Progenitor cell of endocrine pancreas (in vitro differentiated cells): ENCODE data around the gene ANKLE2. TPM values are rescaled to one million over a fixed set of nuclear protein-coding genes. Genes with fewer than 3 reads are reported as not detected.

Experiments
- DNase-seq: peaks from one replicate; pipeline ENCODE4 v3.0.0; 2021; ENCODE audit warnings: low spot score; ENCODE audit not compliant: unreplicated experiment
- H3K27ac Mint-ChIP-seq: 2 replicates; pipeline ENCODE4 v1.8.0; 2021; ENCODE audit warnings: mild to moderate bottlenecking, moderate library complexity, mixed read lengths
- H3K27me3 Mint-ChIP-seq: 2 replicates; pipeline ENCODE4 v1.8.0; 2021; ENCODE audit warnings: mixed read lengths
- H3K36me3 Mint-ChIP-seq: 2 replicates; pipeline ENCODE4 v1.8.0; 2022; ENCODE audit warnings: mixed read lengths; ENCODE audit not compliant: insufficient read depth
- H3K4me1 Mint-ChIP-seq: 2 replicates; pipeline ENCODE4 v1.8.0; 2021; ENCODE audit warnings: low read depth, mixed read lengths
- H3K4me3 Mint-ChIP-seq: 2 replicates; pipeline ENCODE4 v1.8.0; 2021; ENCODE audit warnings: low read depth, mild to moderate bottlenecking, moderate library complexity, mixed read lengths
- H3K9me3 Mint-ChIP-seq: 2 replicates; pipeline ENCODE4 v1.8.0; 2021; ENCODE audit warnings: low read depth, mixed read lengths
- CTCF ChIP-seq: fragments of 200-600 bp; sonication (generic); IDR thresholded peaks from one replicate; pipeline ENCODE4 v1.5.0; 2021; ENCODE audit warnings: antibody characterized with exemption, mild to moderate bottlenecking; ENCODE audit not compliant: unreplicated experiment
- total RNA-seq: library from RNA; stranded (reverse); gene quantifications from 2 replicates; pipeline ENCODE4 v1.2.1, GENCODE V29; 2021

ANKLE2 gene
- total RNA-seq, 1 donor from 2014 or later = 81.1 TPM

GRCh38 chr12:132723764-132724140 is 37.9 kb downstream of the ANKLE2 start:
- Mint-ChIP-seq H3K4me1 (no peaks in the 10 kb centered on the region), H3K36me3 (peaks cover 32% of the 10 kb centered on the region), H3K27me3 (no peaks in the 10 kb centered on the region), H3K27ac (peak overlapping the region; percentile 2), H3K4me3 (no peak overlapping the region), H3K9me3 (no peaks in the 10 kb centered on the region)
- DNase-seq = no peak
- no peak for TF ChIP-seq CTCF

DNA sequence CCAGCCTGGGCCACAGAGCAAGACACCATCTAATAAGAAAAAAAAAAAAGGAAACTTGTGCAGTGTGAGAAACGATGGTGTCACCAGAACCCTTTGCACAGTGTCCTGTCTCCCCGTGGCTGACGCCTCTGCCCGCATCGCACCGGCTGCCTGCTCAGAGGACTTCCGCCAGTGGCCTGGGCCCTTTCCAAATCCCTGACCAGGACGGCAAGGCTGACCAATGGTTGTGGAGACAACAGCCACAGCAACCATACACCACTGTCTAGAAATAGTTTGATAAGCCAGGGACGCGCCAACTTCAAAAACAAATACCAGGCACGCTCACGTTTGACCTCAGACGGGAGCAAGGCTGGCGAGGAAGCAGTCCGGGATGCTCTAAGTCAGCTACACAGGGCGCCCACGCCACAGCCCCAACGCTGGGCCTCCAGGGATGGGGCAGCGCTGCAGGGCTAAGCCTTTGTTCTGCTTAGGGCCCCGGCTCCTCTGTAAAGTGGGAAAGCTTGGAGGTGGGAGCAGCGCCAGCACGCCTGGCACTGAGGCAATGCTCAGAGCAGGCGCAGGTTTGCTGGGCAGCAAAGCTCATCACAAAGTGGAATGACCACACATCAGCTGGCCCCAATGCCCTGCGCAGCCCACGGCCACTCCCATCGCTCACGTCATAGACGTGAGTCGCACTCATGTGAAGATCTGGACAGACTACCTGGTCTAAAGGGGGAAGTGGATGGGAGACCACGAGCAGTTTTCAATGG is 38.4 kb downstream of the ANKLE2 start:
- Mint-ChIP-seq H3K27me3 (no peaks in the 10 kb centered on the region), H3K4me3 (no peak overlapping the region), H3K27ac (peak overlapping the region; percentile 2), H3K36me3 (peaks cover 29% of the 10 kb centered on the region), H3K4me1 (no peaks in the 10 kb centered on the region), H3K9me3 (no peaks in the 10 kb centered on the region)
- no peak for DNase-seq
- TF ChIP-seq CTCF = no peak

DNA sequence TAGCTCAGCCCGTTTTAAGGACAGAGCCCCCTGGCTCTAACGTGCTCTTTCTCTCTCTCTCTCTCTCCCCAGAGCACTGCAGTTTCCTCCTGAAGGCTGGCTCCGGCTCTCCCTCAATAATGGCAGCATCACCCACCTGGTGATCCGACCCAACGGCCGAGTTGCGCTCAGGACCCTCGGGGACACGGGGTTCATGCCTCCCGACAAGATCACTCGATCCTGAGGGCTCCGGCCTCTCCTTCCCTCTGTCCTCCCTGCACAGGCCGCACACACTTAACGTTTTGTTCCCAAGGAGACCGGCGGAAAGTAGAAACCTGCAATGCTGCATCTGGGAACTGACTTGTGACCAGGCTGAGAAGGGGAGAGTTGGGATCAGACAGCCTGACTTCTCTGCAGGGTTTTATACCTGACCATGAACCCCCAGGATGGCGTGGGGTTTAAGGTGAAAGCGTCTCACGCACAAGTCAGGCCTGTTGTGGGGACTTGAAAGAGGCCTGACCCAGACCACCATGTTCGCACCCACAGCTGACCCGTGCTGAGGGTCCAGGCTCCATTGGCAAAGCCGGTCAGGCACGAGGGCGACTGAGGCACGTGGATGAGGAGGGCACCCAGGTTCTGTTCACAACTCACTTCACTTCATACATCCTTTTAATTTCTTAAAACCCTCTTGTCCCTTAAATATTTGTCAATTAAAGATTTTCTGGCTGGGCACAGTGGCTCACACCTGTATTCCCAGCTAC is 40.9 kb downstream of the ANKLE2 start:
- no peak for DNase-seq
- no peak overlapping the region for H3K27ac Mint-ChIP-seq
- H3K4me3 Mint-ChIP-seq = no peak overlapping the region
- peaks cover 20% of the 10 kb centered on the region for H3K36me3 Mint-ChIP-seq
- TF ChIP-seq CTCF = no peak
- no peaks in the 10 kb centered on the region for H3K9me3 Mint-ChIP-seq
- no peaks in the 10 kb centered on the region for H3K27me3 Mint-ChIP-seq
- no peaks in the 10 kb centered on the region for H3K4me1 Mint-ChIP-seq

DNA sequence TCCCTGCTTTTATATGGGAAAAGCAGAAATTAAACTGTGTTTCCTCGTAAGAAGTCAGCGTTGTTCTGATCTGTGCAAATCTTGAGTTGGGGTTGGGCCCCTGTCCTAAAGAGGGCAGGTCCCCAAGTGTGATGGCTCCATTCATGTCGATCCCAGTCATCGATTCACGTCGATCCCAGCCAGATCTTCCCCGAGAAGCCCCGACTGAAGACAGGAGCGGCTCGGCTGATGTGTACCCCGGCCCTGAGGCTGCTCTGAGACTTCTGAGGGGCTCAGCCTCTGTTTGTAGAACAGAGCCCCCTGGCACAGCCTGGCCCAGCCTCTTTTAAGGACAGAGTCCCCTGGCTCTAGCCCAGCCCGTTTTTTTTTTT is 41.7 kb downstream of the ANKLE2 start:
- TF ChIP-seq CTCF = no peak
- Mint-ChIP-seq H3K4me1 (no peaks in the 10 kb centered on the region), H3K9me3 (no peaks in the 10 kb centered on the region), H3K4me3 (no peak overlapping the region), H3K27me3 (no peaks in the 10 kb centered on the region), H3K27ac (no peak overlapping the region), H3K36me3 (peaks cover 15% of the 10 kb centered on the region)
- DNase-seq = no peak

DNA sequence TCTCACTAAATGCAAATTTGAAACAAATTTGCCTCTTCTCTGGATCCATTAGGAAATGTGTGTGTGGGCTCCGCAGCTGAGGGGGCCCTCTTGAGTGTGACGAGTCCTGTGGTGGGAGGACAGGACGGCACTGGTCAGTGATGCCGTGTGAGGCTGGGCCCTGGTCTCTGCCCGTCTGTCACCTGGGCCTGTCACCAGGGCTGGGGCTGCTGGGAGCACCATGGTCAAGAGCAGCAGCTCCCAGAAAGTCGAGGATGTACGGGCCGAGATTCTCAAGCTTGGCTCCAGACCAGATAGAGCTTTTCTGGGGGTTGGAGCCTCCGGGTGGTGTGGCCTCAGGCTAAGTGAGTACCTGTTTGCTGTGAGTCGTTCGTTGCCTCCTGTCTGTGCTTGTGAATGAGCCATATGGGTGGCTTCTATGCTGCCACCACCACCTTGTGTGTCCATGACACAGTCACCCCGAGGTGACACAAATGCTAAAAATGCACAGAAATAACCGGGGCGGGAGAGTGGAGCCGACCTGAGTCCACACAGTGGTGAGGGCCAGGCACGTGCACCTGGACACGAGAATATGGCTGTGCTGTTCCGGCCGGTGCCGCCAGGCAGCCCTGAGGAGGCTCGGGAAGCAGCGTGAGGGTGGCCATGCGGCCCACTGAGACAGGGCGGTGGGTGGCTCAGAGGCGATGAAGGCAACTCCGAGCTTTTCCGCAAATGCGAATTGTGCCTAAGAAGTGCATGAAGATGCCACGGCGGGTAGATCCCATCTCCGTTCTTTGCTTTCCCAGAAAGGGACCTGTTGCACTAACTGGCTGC is 42.3 kb downstream of the ANKLE2 start:
- H3K27me3 Mint-ChIP-seq = no peaks in the 10 kb centered on the region
- no peaks in the 10 kb centered on the region for H3K9me3 Mint-ChIP-seq
- TF ChIP-seq CTCF = no peak
- H3K4me3 Mint-ChIP-seq = no peak overlapping the region
- H3K36me3 Mint-ChIP-seq = peaks cover 18% of the 10 kb centered on the region
- no peak overlapping the region for H3K27ac Mint-ChIP-seq
- no peaks in the 10 kb centered on the region for H3K4me1 Mint-ChIP-seq
- no peak for DNase-seq
